Fibroblast of mammary gland (primary cell): ENCODE results near the gene BCAP31.
"Not testable (repeated sequence)": the region's sequence is repeated elsewhere in the genome, so short reads cannot be mapped to it uniquely, and the experiment has no call there.

Experiments
- DNase-seq: peaks from one replicate; pipeline ENCODE4 v3.0.0-alpha.2; 2010; ENCODE audit warnings: low read depth
- H3K4me3 ChIP-seq: 2 replicates; pipeline ENCODE4 v1.5.1; 2011; ENCODE audit warnings: low read depth, mild to moderate bottlenecking, low read length, moderate library complexity; ENCODE audit not compliant: control insufficient read depth
- CTCF ChIP-seq: conservative IDR thresholded peaks from 2 replicates; pipeline ENCODE4 v1.5.1; 2011; ENCODE audit warnings: low read depth, low read length, inconsistent platforms; ENCODE audit not compliant: control insufficient read depth, insufficient read depth

Gene BCAP31

GRCh38 chrX:153744210-153745066, 20.3 kb upstream of the BCAP31 start:
- DNase-seq: no peak
- no peak for TF ChIP-seq CTCF
- no peak overlapping the region for H3K4me3 ChIP-seq

- peak; percentile 31 for DNase-seq
- not testable (repeated sequence) for H3K4me3 ChIP-seq
Measured at GRCh38 chrX:153743468-153744209, 19.5 kb upstream of the BCAP31 start.

GRCh38 chrX:153742796-153743467, 18.7 kb upstream of the BCAP31 start:
- not testable (repeated sequence) for DNase-seq, H3K4me3 ChIP-seq

- H3K4me3 ChIP-seq, DNase-seq: not testable (repeated sequence)
Measured at GRCh38 chrX:153742111-153742510, 17.9 kb upstream of the BCAP31 start.

- H3K4me3 ChIP-seq: no peak overlapping the region
- no peak for TF ChIP-seq CTCF
- DNase-seq: no peak
Measured at GRCh38 chrX:153741446-153741845, 17.3 kb upstream of the BCAP31 start.

GRCh38 chrX:153740631-153741222, 16.5 kb upstream of the BCAP31 start:
- no peak for DNase-seq
- H3K4me3 ChIP-seq: no peak overlapping the region
- TF ChIP-seq CTCF: no peak

GRCh38 chrX:153739754-153740486, 15.7 kb upstream of the BCAP31 start:
- no peak overlapping the region for H3K4me3 ChIP-seq
- no peak for TF ChIP-seq CTCF
- no peak for DNase-seq
